NK-92 (cell line): ENCODE results near the gene RNF227.

Source experiments
- DNase-seq: peaks from one replicate; lab custom pipeline; 2025; ENCODE audit not compliant: unreplicated experiment; lab: John Stamatoyannopoulos, UW

RNF227 gene

DNA sequence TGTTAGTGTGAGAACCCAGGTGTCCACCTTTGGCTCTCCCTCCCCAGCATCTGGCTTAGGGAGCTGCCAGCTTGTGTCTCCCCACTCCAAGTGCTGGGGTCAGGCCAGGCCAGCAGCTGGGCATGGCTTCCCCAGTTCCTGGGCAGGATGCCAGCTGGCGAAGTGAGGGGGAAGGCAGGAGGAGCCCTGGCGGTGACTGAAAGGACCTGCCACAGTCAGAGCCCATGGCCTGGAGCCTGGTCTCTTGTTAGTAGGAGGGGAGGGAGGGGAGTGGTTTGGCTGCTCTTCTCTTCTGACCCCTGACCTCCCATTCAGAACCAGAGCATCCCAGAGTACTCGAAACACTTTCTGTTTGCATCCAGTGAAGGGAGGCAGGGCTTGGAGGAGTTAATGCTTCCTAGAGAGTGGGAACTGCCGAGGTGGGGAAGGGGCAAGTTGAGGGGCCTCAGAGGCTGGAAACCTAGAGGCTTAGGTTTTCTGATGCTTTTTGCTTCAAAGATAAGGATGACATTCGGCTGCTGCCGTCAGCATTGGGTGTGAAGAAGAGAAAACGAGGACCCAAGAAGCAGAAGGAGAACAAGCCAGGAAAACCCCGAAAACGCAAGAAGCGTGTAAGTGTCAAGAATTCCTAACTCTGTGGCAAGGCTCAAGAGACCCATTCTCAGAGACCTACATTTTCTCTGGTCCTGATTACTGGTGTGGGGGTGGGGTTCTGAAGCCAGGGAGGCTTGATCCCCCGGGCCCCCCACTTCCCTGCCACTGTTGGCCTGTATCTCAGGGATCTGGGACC is 26.7 kb downstream of the RNF227 start:
- DNase-seq, result no peak

GRCh38 chr17:7888184-7888920 is 27.7 kb downstream of the RNF227 start, which contains the start of gene CHD3:
CHD3 (plus strand) TSS chr17:7888789; CDS start chr17:7889001, 212 bp downstream.
- DNase-seq, result no peak

GRCh38 chr17:7887482-7888183 is 28.5 kb downstream of the RNF227 start:
- no peak for DNase-seq

DNA sequence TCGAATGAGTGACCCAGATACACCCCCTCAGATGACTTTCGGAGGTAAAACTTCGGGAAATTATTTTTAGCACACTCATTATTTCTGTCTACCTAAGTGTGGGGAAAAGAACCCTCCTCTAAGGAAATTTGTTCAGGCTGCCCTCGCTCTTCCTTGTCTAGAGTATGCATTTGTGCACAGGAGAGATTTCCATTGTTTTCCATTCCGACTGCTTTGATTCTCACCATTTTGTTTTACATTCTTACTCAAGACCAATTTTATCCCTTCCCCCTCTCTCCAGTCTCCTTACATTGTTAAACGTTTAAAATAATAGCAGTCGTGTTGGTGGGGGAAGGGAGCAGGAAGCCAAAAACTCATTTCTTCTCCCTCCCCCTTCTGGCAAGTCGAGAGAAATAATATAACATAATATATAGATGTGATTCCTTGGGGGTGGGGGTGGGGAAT is 29.0 kb downstream of the RNF227 start:
- DNase-seq, result no peak

- DNase-seq, result no peak
These were observed 29.7 kb downstream of the RNF227 start for GRCh38 chr17:7886227-7887037.

- DNase-seq, result no peak
These were observed 30.5 kb downstream of the RNF227 start for GRCh38 chr17:7885367-7886226.

GRCh38 chr17:7884581-7885366 is 31.3 kb downstream of the RNF227 start:
- DNase-seq, result no peak

GRCh38 chr17:7883781-7884386 is 32.2 kb downstream of the RNF227 start:
- DNase-seq, result no peak

GRCh38 chr17:7882629-7883028 is 33.5 kb downstream of the RNF227 start:
- no peak for DNase-seq

GRCh38 chr17:7882068-7882467 is 34.0 kb downstream of the RNF227 start:
- no peak for DNase-seq

GRCh38 chr17:7881276-7882054 is 34.6 kb downstream of the RNF227 start:
- DNase-seq, result no peak

GRCh38 chr17:7880076-7880868 is 35.8 kb downstream of the RNF227 start:
- no peak for DNase-seq

DNA sequence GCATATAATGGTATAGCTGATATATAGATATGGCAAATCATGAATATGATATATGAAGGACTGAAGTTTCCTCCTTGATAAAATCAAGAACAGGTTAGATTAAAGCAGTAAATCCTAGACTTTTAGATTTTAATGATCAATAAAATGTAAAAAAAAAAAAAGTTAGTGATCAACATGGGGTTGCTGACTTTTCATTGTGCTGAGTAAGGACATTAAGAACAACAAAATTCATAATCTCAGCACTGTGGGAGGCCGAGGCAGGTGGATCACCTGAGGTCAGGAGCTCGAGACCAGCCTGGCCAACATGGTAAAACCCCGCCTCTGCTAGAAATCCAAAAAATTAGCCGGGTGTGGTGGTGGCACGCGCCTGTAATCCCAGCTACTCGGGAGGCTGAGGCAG is 37.9 kb downstream of the RNF227 start:
- DNase-seq, result no peak

DNA sequence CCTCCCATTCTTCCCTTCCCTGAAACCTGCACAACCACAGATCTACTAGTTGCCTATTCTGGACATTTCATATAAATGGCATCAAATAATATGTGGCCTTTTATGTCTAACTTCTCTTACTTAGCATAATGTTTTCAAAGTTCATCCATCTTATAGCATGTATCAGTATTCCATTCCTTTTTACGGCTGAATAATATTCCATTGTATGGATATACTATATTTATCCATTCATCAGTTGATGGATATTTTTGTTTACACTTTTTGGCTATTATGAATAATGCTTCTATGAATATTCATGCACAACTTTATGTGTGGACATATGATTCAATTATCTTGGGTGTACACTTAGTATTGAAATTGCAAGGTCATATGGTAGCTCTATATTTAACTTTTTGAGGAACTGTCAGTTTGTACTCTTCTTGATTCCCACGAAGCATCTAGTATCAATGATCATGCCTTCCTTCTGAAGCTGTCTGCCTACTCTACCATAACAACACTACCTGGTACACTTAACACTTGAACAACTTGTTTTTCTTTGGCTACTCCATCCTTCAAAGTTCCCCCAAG is 40.2 kb downstream of the RNF227 start:
- no peak for DNase-seq

DNA sequence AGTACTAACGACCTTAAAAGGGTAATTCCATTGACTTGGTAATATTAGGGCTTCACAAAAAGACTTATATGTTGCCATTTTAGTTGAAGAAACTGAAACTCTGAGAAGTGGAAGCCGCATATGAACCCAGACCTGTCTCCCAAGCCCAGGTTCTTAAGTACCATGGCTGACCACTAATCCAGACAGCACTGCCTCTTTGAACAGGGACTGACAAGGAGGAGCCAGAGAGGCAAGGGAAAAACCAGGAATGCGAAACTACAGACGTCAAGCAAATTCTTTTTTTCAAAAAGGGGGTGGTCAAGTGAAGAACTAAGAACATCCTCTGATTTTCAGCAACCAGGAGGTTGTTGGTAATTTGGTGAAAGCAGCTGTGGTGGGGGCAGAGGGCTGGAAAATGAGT is 43.0 kb downstream of the RNF227 start:
- DNase-seq, result no peak

DNA sequence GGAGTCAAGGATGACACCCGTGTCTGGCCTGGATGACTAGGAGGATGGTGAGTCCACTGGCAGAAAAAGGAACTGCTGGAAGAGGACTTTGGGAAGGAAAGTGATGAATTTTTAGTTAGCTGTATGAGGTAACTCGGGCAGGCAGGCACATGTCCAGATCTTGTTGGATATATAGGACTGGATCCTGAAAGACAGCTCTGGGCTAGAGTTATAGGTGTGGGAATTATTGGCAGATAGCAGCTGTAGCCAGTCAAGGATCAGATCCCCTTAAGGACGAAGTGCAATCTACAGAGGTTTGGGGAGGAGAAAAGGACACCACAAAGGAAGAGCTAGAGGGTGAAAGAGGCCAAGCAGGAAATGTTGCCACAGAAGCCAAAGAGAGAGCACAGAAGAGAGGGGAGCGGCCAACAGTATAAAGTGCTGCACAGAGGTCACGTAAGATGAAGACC is 48.2 kb downstream of the RNF227 start:
- DNase-seq, result no peak
